Hematopoietic multipotent progenitor cell treated with erythropoietin and hydrocortisone succinate and interleukin-3 and kit ligand, for 4 days (in vitro differentiated cells): Measurements from ENCODE around the gene SUPT20H.
"Not testable (repeated sequence)": the region's sequence is repeated elsewhere in the genome, so short reads cannot be mapped to it uniquely, and the experiment has no call there.

Source experiments
- DNase-seq: peaks from one replicate; pipeline ENCODE4 v3.0.0-alpha.2; 2015

The SUPT20H gene

DNA sequence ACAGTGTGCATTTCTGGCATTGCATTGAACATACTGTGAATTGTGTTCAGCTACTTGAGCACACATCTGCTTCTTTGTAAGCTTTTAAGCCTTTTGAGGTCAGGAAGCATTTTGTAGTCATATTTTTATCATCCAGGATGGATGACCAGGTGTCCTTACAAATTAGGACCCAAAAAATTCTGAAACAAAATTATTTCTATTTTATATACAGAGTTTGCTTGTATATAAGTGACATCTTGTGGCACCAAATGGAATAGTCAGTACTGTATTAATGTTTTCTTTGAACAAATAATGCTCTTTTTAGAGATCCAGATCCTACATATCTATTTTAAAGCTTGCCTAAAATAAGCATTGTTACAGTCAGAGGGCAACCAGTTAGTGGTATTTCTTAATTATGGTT is 9.5 kb upstream of the SUPT20H start:
- peak; percentile 54 for DNase-seq

DNA sequence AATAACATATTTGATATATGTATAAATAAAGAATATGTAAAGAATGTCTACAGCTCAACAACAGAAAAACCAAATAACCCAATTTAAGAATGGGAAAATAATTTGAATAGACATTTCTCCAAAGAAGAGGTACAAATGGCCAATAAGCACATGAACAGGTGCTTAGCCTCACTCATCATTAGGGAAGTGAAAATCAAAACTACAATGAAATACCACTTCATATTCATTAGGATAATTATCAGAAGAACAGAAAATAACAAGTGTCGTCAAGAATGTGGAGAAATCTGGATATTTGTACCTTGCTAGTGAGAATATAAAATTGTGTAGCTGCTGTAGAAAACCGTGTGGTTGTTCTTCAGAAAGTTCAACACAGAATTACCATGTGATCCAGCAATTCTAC is 8.4 kb upstream of the SUPT20H start:
- DNase-seq: no peak

DNA sequence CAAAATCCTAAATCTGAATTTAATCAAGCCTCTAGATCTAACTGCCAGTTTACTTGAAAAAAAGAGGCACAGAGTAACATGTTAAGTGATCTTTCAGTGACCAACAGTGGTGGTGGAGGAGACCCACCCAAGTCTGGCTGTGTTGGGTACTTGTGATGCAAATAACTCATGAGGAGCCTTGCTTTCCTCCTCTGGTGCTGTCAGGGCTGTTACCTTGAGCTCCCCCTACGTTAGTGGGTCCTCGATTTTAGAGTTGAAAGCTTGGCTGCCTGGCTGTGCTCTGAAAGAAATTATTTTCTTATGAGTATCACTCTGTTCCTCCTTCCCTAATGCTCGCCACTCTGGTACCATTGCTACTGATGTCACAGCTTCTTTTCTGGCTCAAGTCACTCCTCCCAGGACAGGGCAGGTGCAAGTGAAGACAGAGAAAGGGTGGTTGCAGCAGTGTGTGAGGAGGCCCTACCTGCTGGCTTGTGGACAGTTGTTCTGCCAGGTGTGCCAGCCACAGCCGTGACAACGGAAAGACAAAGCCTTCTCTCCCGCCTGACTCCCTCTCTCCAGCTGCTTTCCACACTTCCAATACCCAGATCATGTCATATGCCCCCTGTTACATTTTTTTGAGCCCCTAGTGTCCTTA is 6.5 kb upstream of the SUPT20H start:
- DNase-seq: no peak

DNA sequence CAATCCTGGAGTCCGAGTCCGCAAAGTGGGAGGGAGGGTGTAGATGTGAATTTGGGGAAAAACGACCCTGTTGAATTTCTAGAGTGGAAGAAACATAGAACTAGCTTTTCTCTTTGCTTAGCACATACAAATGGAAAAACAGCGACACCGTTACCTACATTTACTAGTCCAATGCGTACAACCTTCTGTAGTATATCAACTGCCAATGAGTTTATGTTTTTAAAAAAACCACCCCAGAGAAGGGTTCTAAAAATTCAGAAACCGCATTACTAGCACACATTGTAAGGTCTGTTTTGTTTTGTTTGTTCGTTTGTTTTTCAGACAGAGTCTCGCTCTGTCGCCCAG is 332 bp upstream of the SUPT20H start:
- DNase-seq: no peak

- not testable (repeated sequence) for DNase-seq
These were observed 3.3 kb downstream of the SUPT20H start for GRCh38 chr13:37056228-37056627.

DNA sequence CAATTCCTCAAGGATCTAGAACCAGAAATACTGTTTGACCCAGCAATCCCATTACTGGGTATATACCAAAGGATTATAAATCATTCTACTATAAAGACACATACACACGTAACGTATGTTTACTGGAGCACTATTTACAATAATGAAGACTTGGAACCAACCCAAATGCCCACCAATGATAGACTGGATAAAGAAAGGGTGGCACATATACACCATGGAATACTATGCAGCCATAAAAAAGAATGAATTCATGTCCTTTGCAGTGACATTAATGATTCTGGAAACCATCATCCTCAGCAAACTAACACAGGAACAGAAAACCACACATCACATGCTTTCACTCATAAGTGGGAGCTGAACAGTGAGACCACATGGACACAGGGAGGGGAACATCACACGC is 6.4 kb downstream of the SUPT20H start:
- not testable (repeated sequence) for DNase-seq

- DNase-seq: no peak
These were observed 9.7 kb downstream of the SUPT20H start for GRCh38 chr13:37049810-37050209.

DNA sequence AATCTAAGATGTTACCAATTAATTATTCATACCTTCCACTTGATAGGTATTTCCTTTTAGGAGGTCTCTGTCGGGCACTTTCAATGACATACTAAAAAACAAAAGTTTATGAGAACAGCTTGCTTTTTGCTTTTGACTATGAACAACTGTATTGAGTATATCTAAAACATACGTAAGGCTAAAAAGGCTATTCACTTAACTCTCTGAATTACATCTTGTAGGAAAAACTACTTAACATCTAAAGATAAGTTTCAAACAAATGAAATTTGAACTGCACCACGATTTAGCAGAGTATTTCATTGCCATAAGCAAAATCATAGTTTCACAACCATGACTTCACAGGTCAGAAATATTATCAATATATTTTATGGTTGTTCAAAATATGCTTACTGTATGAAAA is 11.6 kb downstream of the SUPT20H start:
- no peak for DNase-seq

DNA sequence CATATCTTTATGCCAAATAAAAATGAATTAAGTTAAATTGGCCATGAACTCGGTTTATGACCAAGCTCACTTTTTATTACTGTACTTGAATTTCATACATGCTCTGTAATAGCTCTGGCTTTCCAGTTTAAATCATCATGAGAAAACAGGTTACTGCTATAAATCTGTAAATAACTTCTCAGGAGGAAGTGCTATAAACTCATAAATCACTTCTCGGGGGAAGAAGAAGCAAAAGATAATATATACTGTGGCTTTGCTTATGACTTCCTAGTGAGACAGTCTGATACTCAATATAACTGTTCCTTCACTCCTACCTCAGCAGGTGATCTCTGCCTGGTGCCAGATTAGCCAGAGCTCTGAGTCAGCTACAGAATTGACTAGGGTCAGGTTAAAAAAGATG is 12.5 kb downstream of the SUPT20H start:
- no peak for DNase-seq

DNA sequence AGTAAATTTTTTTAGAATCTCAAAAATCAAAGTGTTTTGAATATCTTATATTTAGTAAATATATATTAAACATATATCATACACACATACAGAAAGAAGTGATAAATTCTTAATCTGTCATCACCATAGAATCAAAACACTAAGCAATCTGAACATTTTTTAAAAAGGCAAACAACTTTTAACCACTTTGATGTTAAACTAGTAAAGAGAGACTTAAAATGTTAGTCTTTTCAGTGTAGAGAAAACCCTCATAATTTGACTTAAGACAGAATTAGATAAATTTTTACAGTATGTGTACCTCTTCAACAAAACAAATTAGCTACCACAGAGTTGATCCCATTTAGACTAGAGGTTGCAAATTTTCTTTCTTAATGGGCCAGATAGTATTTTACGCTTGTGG is 13.4 kb downstream of the SUPT20H start:
- DNase-seq: no peak

DNA sequence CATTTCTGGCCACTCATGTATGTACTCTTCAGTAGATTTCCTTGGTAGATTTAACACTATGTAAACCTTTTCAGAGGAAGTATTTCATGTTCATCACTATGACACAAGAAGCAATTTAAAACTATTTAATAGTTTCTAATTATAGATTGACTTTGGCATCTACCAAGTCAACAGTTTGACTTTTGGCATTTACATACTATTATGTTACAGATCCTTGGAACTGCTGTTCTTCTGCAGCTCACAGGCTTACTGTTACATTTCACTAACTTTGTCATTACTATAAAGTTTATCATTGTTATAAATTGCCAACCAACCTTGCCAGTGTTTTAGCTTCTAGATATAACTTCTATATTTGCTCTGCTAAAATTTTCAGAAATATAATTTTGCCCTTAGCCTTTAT is 18.7 kb downstream of the SUPT20H start:
- no peak for DNase-seq

DNA sequence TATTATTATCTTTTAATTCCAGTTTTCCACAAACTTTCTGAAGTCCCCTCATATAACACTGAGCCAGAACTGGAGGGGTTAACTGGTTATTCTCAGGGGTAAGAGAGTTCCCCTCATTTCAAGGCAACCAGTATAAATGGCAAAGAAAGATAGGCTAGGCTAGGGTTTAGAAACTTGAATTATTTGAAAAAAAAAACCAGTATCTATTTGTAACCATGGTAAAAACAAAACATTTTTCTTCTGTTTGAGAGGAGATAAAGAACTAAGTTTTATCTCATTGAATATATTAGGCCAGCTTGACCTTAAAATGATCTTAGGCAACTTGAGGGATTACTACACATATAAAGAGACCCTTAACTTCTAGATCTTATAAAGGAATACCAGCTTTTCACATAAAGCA is 19.6 kb downstream of the SUPT20H start:
- DNase-seq: peak; percentile 80

DNA sequence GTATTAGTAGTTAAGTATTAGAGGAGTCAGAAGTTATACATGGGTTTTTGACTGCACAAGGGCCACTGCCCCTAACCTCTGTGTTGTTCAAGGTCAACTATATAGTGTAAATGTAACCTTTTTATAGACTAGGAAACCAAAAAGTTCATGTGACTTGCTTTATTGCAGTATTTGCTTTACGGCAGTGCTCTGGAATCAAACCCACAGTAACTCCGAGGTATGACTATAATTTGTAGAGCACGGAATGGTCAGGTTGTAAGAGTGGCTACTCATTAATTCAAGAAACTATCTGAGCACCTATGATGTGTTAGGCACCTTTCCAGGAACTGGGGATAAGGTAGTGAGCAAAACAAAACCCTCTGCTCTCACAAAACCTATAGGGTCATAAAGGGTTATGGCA is 22.2 kb downstream of the SUPT20H start:
- no peak for DNase-seq

DNA sequence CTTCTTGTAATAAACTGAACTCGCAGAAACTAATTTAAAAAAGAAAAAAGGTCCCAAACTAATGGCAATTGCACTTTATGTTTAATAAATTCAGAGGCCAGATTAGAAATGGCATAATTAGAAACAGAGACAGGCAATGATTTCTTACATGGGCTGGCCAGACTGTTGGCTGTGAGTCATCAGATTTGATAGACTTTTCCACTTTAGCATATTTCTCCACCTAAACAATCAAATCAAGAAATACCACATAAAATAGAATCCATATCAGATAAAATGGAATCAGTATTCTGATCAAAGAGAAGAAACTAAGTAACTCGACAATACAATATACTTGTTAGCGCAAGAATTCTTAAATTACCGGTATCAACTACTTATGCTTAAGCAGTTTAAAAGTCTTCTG is 29.9 kb downstream of the SUPT20H start:
- no peak for DNase-seq

DNA sequence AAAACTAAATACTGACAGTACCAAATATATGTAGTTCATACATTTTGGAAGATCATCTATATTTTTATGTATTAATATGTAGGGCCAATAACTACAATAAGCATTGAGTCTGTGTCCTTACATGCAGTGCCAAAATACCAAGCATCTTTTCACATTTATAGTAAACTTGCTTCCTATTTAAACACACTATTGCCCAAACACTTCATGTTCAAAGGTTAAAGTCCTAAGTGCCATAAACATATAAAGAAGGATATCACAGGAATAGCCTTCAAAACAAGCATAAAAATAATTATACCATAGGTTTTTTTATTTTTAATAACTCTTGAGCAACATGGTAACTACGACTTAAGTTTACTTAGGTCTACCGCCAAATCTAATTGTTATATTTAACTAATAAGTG is 31.8 kb downstream of the SUPT20H start:
- DNase-seq: no peak

DNA sequence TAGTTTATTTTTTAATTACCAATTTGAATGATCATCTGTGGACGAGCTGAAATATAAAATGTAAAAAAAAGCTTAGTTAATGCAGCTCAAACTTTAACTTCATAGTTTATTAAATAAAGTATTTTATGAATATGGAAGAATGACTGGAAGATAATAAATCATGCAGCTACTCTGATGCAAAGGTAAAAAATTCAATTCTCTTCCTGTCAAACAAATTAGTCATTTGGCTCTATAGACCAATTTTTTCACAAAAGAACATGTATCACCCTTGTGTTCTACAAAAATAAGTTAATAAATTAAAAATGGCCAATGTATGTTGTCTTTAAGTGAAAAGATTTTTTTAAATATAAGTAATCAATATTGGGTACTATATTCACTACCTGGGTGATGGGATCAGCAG is 32.7 kb downstream of the SUPT20H start:
- DNase-seq: no peak

DNA sequence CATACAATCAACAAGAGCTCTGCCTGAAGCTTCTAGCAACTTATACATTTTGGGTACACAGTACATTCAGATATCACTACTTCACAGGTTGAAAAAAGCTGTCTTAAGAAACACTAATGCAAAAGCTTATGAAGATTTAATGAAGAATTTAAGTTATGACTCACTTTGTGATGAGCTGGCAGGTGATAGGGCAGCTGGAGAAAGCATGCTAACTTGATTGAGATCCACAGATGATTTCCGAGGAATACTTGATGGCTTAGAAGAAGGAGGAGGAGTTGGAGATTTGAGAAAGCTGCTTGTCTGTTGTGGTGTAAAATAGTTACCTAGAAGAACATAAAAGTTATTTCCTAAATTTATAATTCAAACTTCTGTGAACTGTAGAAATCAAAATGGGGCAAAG is 35.6 kb downstream of the SUPT20H start:
- no peak for DNase-seq

DNA sequence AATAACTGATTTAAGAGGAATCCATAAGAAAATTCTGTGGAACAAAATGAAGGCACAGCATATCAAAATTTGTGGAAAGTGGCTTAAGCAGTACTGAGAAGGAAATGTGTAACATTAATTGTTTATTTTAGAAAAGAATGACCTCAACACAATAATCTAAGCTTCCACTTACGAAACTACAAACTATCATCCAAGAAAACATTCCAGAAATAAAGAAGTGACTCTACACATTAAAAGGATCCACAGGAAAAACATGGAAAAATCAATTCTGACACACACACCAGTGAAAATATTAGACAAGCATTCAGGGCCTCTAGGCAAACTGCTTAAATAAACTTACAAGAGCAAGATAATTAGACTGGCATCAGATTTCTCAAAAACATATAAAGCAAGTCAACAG is 44.9 kb downstream of the SUPT20H start:
- DNase-seq: no peak

- no peak for DNase-seq
These were observed 47.7 kb downstream of the SUPT20H start for GRCh38 chr13:37011788-37012187.

- peak; percentile 30 for DNase-seq
These were observed 48.5 kb downstream of the SUPT20H start for GRCh38 chr13:37011002-37011401.

DNA sequence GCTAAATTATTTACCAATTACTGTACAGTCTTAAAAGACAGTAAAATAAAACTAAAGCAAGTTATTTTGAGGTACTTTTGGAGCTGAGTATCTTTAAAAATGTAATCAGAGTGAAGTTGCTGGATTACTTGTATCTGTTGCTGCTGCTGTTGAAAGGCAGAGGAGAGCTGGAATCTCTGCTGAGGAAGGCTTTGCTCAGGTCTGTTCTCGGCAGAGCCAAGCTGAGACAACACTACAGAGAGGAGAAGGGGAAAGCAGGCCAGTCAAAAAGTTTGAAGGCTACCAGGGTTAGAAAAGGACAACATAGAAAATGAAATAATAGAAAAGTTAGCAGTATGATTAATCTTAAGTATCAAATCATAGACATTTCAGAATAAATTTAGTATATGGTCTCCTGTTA is 49.1 kb downstream of the SUPT20H start:
- DNase-seq: no peak

DNA sequence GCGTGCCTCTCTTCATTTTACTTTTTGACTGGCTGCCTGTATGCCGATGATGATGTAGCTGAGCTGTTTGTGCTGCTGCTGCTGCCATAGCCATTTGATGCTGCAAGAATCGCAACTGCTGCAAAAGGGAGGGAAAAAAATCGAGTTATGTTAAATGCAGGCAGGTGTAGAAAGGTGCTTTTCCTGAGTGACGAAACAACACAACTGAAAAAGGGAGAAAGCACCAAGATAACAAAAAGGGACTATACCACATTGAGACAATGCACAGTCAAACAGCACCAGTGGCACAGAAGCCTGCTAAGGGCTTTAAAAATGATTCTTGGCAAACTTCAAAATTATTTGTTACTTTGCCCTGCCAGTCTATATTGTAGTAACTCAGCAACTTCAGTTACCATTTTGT is 49.8 kb downstream of the SUPT20H start:
- DNase-seq: no peak

DNA sequence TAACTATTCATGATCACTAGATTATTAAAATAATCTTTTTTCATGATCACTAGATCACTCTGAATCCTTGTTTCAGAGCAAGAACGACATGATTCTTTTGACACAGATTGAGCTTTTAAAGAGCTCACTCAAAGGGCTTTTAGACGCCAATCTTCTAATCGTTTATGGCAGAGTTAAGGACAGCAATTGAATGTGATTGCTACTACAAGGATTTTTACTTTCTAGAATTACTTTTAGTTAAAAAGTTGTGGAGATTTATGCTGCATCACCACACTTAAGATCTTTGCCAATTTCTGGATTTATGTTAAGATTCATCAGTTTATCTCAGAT is 57.6 kb downstream of the SUPT20H start:
- no peak for DNase-seq

- DNase-seq: peak; percentile 95
These were observed 60.3 kb downstream of the SUPT20H start, which contains the start of gene ALG5 for GRCh38 chr13:36999054-36999714. ALG5 (minus strand) TSS chr13:36999340; CDS start chr13:36999300, 40 bp downstream.

- DNase-seq: peak; percentile 37
These were observed 60.9 kb downstream of the SUPT20H start for GRCh38 chr13:36998624-36999041.
